ENCODE data around the gene PHGDH. TPM values are rescaled to one million over a fixed set of nuclear protein-coding genes. Genes with fewer than 3 reads are reported as not detected.
A peak's percentile ranks its signal among the peaks of the same experiment; 100 is the strongest.

PHGDH gene
- total and polyA plus RNA-seq, 2 of the 13 experiments (the other 11 are each of a cell fraction or from before 2014, with no cell fraction given): 95.8 to 133 TPM

- no peak for TF ChIP-seq NBN (conservative IDR thresholded peaks at IDR 0.05)
- no peak for TF ChIP-seq GMEB1 (CRISPR knock-in tag; IDR thresholded peaks at IDR 0.05; ENCODE audit: borderline replicate concordance)
- no peak for TF ChIP-seq BORCS8-MEF2B (CRISPR knock-in tag; IDR thresholded peaks at IDR 0.05)
- peak; percentile 90; the same call in 1 of the 2 replicates for TF ChIP-seq PAF1 (CRISPR knock-in tag; IDR thresholded peaks at IDR 0.05)
- no peak for TF ChIP-seq RBM39 (IDR thresholded peaks at IDR 0.05; ENCODE audit: low read depth, low read length, poor library complexity, severe bottlenecking)
- TF ChIP-seq GATAD1 (CRISPR knock-in tag; IDR thresholded peaks at IDR 0.05): peak; percentile 25; the same call in 1 of the 2 replicates
- no peak for TF ChIP-seq ZFP1 (CRISPR knock-in tag; IDR thresholded peaks at IDR 0.05)
- no peak for TF ChIP-seq FLYWCH1 (CRISPR knock-in tag; IDR thresholded peaks at IDR 0.05)
- TF ChIP-seq CHD2 (IDR thresholded peaks at IDR 0.05; ENCODE audit: low read depth, low read length): no peak
- 0 out of 2 replicates have a peak, but pooled peaks have one; percentile 2 for TF ChIP-seq GABPB1 (CRISPR knock-in tag; IDR thresholded peaks at IDR 0.05)
- no peak for TF ChIP-seq ZNF761 (CRISPR knock-in tag; conservative IDR thresholded peaks at IDR 0.05)
- TF ChIP-seq SALL2 (CRISPR knock-in tag; IDR thresholded peaks at IDR 0.05): no peak
- TF ChIP-seq ATM (IDR thresholded peaks at IDR 0.05; ENCODE audit: borderline replicate concordance): no peak
- TF ChIP-seq IRF1 (CRISPR knock-in tag; IDR thresholded peaks at IDR 0.05; ENCODE audit: low read depth): no peak
- 0 out of 2 replicates have a peak, but pooled peaks have one; percentile 24 for TF ChIP-seq ZNF788 (CRISPR knock-in tag; IDR thresholded peaks at IDR 0.05; ENCODE audit: borderline replicate concordance)
- no peak for TF ChIP-seq IKZF5 (CRISPR knock-in tag; IDR thresholded peaks at IDR 0.05)
- no peak for TF ChIP-seq FOXO1 (CRISPR knock-in tag; IDR thresholded peaks at IDR 0.05)
- TF ChIP-seq ZNF382 (CRISPR knock-in tag; IDR thresholded peaks at IDR 0.05; ENCODE audit: borderline replicate concordance): no peak
- no peak for TF ChIP-seq GATAD2A (CRISPR knock-in tag; IDR thresholded peaks at IDR 0.05)
- no peak for TF ChIP-seq ZNF282 (IDR thresholded peaks at IDR 0.05; ENCODE audit: partially characterized antibody)
- TF ChIP-seq KDM4B (CRISPR knock-in tag; IDR thresholded peaks at IDR 0.05): no peak
- TF ChIP-seq NCOR1 (IDR thresholded peaks at IDR 0.05; ENCODE audit: borderline replicate concordance, low read length): no peak; the same call in 1 of the 2 replicates
- TF ChIP-seq ZSCAN21 (CRISPR knock-in tag; IDR thresholded peaks at IDR 0.05; ENCODE audit: borderline replicate concordance): no peak
- TF ChIP-seq CEBPG (CRISPR knock-in tag; IDR thresholded peaks at IDR 0.05): 0 out of 2 replicates have a peak, but pooled peaks have one; percentile 4
- TF ChIP-seq YEATS2 (CRISPR knock-in tag; IDR thresholded peaks at IDR 0.05; ENCODE audit: borderline replicate concordance): no peak
- TF ChIP-seq MED8 (CRISPR knock-in tag; IDR thresholded peaks at IDR 0.05; ENCODE audit: insufficient replicate concordance): no peak
- TF ChIP-seq SALL1 (CRISPR knock-in tag; IDR thresholded peaks at IDR 0.05): peak; percentile 85
- TF ChIP-seq ZNF766 (CRISPR knock-in tag; IDR thresholded peaks at IDR 0.05; ENCODE audit: borderline replicate concordance): no peak
- no peak for TF ChIP-seq ZNF335 (CRISPR knock-in tag; IDR thresholded peaks at IDR 0.05)
- no peak for TF ChIP-seq JUN (CRISPR knock-in tag; IDR thresholded peaks at IDR 0.05)
Observed at GRCh38 chr1:119743776-119744597, 32.3 kb downstream of the PHGDH start (continued).

Data from HepG2 (cell line).